ENCODE results near the gene PCMTD2. TPM values are rescaled to one million over a fixed set of nuclear protein-coding genes. Genes with fewer than 3 reads are reported as not detected.
"Not testable (repeated sequence)": the region's sequence is repeated elsewhere in the genome, so short reads cannot be mapped to it uniquely, and the experiment has no call there.

PCMTD2 gene
- total RNA-seq, 1 donor from 2014 or later, result 53.4 TPM

DNA sequence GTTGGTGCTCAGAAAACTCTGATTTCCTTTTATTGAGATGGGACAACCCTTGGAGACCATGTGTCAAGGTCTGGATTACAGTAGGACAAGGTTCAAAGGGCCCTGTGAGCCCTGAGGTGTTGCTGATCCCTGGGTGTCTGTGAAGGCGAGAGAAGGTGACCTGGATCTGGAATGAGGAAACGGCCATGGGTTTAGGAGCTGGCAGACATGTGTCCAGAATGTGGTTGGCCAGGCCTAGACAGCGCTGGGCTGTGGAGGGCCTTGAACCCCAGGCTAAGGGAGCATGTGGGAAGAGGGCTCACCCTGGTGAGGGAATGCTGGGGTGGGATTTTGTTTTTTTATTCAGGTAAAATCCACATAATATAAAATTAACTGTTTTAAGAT, 24.9 kb downstream of the PCMTD2 start:
- Mint-ChIP-seq H3K4me1 (no peaks in the 10 kb centered on the region), H3K9me3 (no peaks in the 10 kb centered on the region), H3K27me3 (no peaks in the 10 kb centered on the region), H3K27ac (no peak overlapping the region), H3K4me3 (no peak overlapping the region), H3K36me3 (ENCODE audit: low read depth) (peaks cover 12% of the 10 kb centered on the region)
- ChIA-PET POLR2A (no interaction called here), CTCF (no interaction called here)
- TF ChIP-seq, protein P1, sequence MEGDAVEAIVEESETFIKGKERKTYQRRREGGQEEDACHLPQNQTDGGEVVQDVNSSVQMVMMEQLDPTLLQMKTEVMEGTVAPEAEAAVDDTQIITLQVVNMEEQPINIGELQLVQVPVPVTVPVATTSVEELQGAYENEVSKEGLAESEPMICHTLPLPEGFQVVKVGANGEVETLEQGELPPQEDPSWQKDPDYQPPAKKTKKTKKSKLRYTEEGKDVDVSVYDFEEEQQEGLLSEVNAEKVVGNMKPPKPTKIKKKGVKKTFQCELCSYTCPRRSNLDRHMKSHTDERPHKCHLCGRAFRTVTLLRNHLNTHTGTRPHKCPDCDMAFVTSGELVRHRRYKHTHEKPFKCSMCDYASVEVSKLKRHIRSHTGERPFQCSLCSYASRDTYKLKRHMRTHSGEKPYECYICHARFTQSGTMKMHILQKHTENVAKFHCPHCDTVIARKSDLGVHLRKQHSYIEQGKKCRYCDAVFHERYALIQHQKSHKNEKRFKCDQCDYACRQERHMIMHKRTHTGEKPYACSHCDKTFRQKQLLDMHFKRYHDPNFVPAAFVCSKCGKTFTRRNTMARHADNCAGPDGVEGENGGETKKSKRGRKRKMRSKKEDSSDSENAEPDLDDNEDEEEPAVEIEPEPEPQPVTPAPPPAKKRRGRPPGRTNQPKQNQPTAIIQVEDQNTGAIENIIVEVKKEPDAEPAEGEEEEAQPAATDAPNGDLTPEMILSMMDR (IDR thresholded peaks at IDR 0.05), result no peak
- DNase-seq (no peak), ATAC-seq (ENCODE audit: low read depth) (no peak)
- intact Hi-C loops (cut with micrococcal nuclease), result no loop called here

- Mint-ChIP-seq H3K4me1 (no peaks in the 10 kb centered on the region), H3K4me3 (no peak overlapping the region), H3K9me3 (no peaks in the 10 kb centered on the region), H3K36me3 (ENCODE audit: low read depth) (no peaks in the 10 kb centered on the region), H3K27ac (no peak overlapping the region), H3K27me3 (no peaks in the 10 kb centered on the region)
- DNase-seq (no peak), ATAC-seq (ENCODE audit: low read depth) (no peak)
- POLR2A ChIA-PET, result no interaction called here
- TF ChIP-seq, protein P1 (IDR thresholded peaks at IDR 0.05), result no peak
- intact Hi-C loops (cut with micrococcal nuclease), result no loop called here
- CTCF ChIA-PET, result no interaction called here
Observed at GRCh38 chr20:64283646-64284045, 28.1 kb downstream of the PCMTD2 start.

- H3K36me3 Mint-ChIP-seq (ENCODE audit: low read depth); H3K4me3 Mint-ChIP-seq; POLR2A ChIA-PET; H3K27ac Mint-ChIP-seq; intact Hi-C loops (cut with micrococcal nuclease); CTCF ChIA-PET; H3K4me1 Mint-ChIP-seq; H3K9me3 Mint-ChIP-seq; H3K27me3 Mint-ChIP-seq: not testable (repeated sequence)
- TF ChIP-seq, protein P1 (IDR thresholded peaks at IDR 0.05), result peak; percentile 48
- ATAC-seq (ENCODE audit: low read depth) (peak; percentile 86), DNase-seq (peak; percentile 50)
Observed at GRCh38 chr20:64285579-64286446, 30.3 kb downstream of the PCMTD2 start.

GRCh38 chr20:64286447-64287263, 31.1 kb downstream of the PCMTD2 start:
- ATAC-seq (ENCODE audit: low read depth); intact Hi-C loops (cut with micrococcal nuclease); DNase-seq; H3K9me3 Mint-ChIP-seq; H3K27me3 Mint-ChIP-seq; H3K4me3 Mint-ChIP-seq; H3K4me1 Mint-ChIP-seq; POLR2A ChIA-PET; CTCF ChIA-PET; H3K27ac Mint-ChIP-seq; H3K36me3 Mint-ChIP-seq (ENCODE audit: low read depth): not testable (repeated sequence)

GRCh38 chr20:64287264-64287590, 31.7 kb downstream of the PCMTD2 start:
- H3K27me3 Mint-ChIP-seq; CTCF ChIA-PET; H3K9me3 Mint-ChIP-seq; H3K27ac Mint-ChIP-seq; DNase-seq; POLR2A ChIA-PET; H3K36me3 Mint-ChIP-seq (ENCODE audit: low read depth); H3K4me3 Mint-ChIP-seq; ATAC-seq (ENCODE audit: low read depth); intact Hi-C loops (cut with micrococcal nuclease); H3K4me1 Mint-ChIP-seq: not testable (repeated sequence)

DNA sequence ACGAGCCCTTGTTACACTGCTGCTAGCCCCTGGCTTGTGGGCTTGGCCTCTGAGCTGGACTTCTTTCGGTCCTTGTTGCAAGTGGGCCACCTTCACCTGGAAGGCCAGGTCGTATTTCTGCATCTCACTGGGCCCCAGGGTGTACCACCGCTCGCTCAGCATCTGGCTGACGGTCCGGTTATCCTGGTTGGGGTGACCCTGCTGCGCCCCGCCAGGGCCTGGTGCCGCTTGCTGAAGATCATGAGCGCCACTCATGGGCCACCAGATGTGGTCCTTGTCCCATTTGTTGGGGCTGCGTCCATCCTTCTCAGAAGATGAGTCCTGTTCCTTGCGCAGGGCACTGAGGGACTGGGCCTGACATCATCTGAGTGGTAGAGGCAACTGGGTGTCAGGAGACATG, 36.6 kb downstream of the PCMTD2 start:
- H3K9me3 Mint-ChIP-seq; CTCF ChIA-PET; H3K36me3 Mint-ChIP-seq (ENCODE audit: low read depth); H3K4me1 Mint-ChIP-seq; H3K27ac Mint-ChIP-seq; ATAC-seq (ENCODE audit: low read depth); H3K27me3 Mint-ChIP-seq; DNase-seq; H3K4me3 Mint-ChIP-seq; POLR2A ChIA-PET; intact Hi-C loops (cut with micrococcal nuclease): not testable (repeated sequence)

DNA sequence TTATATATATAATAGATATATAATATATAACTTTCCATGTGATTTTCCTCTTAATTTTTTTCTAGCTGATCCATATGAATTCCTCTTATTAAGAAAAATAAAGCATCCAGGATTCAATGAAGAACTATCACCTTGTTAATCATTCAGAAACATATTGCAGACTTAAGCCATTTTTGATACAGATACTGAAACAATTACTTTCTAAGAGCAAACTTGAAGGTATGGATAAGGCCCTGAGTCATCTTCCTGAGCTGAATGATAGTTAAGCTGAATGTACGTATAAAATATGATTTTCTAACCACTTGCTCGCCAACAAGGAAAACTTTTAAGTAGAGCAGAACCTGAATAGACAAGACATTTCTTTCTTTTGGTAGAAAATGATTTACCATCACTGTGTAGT, 47.5 kb downstream of the PCMTD2 start:
- ATAC-seq (ENCODE audit: low read depth); H3K4me1 Mint-ChIP-seq; H3K4me3 Mint-ChIP-seq; H3K9me3 Mint-ChIP-seq; POLR2A ChIA-PET; DNase-seq; H3K27me3 Mint-ChIP-seq; intact Hi-C loops (cut with micrococcal nuclease); CTCF ChIA-PET; H3K27ac Mint-ChIP-seq; H3K36me3 Mint-ChIP-seq (ENCODE audit: low read depth): not testable (repeated sequence)

GRCh38 chr20:64313761-64314160, 58.2 kb downstream of the PCMTD2 start:
- DNase-seq; H3K4me3 Mint-ChIP-seq; POLR2A ChIA-PET; H3K9me3 Mint-ChIP-seq; ATAC-seq (ENCODE audit: low read depth); intact Hi-C loops (cut with micrococcal nuclease); H3K27ac Mint-ChIP-seq; H3K4me1 Mint-ChIP-seq; H3K36me3 Mint-ChIP-seq (ENCODE audit: low read depth); CTCF ChIA-PET: not testable (repeated sequence)
- H3K27me3 Mint-ChIP-seq, result peaks cover 15% of the 10 kb centered on the region

- ATAC-seq (ENCODE audit: low read depth); H3K4me3 Mint-ChIP-seq; intact Hi-C loops (cut with micrococcal nuclease); H3K27ac Mint-ChIP-seq; POLR2A ChIA-PET; H3K4me1 Mint-ChIP-seq; H3K9me3 Mint-ChIP-seq; H3K36me3 Mint-ChIP-seq (ENCODE audit: low read depth); DNase-seq; CTCF ChIA-PET: not testable (repeated sequence)
- H3K27me3 Mint-ChIP-seq, result peaks cover 21% of the 10 kb centered on the region
Observed at GRCh38 chr20:64315381-64315780, 59.8 kb downstream of the PCMTD2 start.
